T-cell (primary cell): ENCODE data around the gene TMEM218. TPM values are rescaled to one million over a fixed set of nuclear protein-coding genes. Genes with fewer than 3 reads are reported as not detected.

ENCODE experiments used
- ATAC-seq, 4 experiments: fragments of 200-7000 bp in 3 of 4; fragments of 150-1000 bp in 1 of 4; cut with Tn5 transposase; replicated peaks in 1 of 4; 1 replicate in 3 of 4; 2 replicates in 1 of 4; pipeline ENCODE4 v1.10.0; 2021; ENCODE audit warnings: moderate library complexity in 3 of 4, mild to moderate bottlenecking in 2 of 4, moderate number of reproducible peaks in 1 of 4
- CTCF ChIA-PET, 2 donors: fragments of 300-600 bp; sonication (Branson Sonifier 250); formaldehyde crosslinking; loops; one replicate each; lab custom pipeline; 2022; ENCODE audit warnings: antibody characterized with exemption in 2 of 2; lab: Charles Lee
- POLR2A ChIA-PET, 2 donors: fragments of 300-600 bp; sonication (Branson Sonifier 250); formaldehyde crosslinking; loops; one replicate each; lab custom pipeline; 2022; ENCODE audit warnings: antibody characterized with exemption in 2 of 2; lab: Charles Lee
- DNase-seq, 35 experiments: peaks; one replicate each; pipeline versions ENCODE4 v3.0.0 to v3.0.0-alpha.2; 2013 to 2023
- H3K27ac ChIP-seq: one replicate; pipeline ENCODE4 v1.5.1; 2013; ENCODE audit warnings: low read length
- H3K27me3 ChIP-seq, 2 experiments: replicated peaks in 1 of 2; 1 replicate in 1 of 2; 2 replicates in 1 of 2; pipeline versions ENCODE4 v1.6.1 to v1.7.0; 2013; ENCODE audit warnings: low read length in 1 of 2, mixed read lengths in 1 of 2; ENCODE audit not compliant: control insufficient read depth in 2 of 2, insufficient read depth in 2 of 2; ENCODE audit errors: extremely low read depth in 1 of 2
- H3K36me3 ChIP-seq, 2 donors: 1 replicate in 1 of 2; 2 replicates in 1 of 2; pipeline versions ENCODE4 v1.6.1 to v1.7.0; 2013; ENCODE audit warnings: low read length in 1 of 2; ENCODE audit not compliant: control insufficient read depth in 2 of 2, insufficient read depth in 1 of 2; ENCODE audit errors: extremely low read depth in 1 of 2
- H3K4me1 ChIP-seq, 2 experiments: 1 replicate in 1 of 2; 2 replicates in 1 of 2; pipeline versions ENCODE4 v1.6.1 to v1.7.0; 2013; ENCODE audit warnings: low read length in 2 of 2, mixed read lengths in 1 of 2; ENCODE audit not compliant: insufficient read depth in 2 of 2, control insufficient read depth in 1 of 2; ENCODE audit errors: extremely low read depth in 1 of 2
- H3K4me3 ChIP-seq, 2 donors: 1 replicate in 1 of 2; 2 replicates in 1 of 2; pipeline versions ENCODE4 v1.5.1 to v1.7.0; 2013; ENCODE audit warnings: mild to moderate bottlenecking in 2 of 2, low read length in 1 of 2, moderate library complexity in 1 of 2; ENCODE audit not compliant: control insufficient read depth in 1 of 2; ENCODE audit errors: extremely low read depth in 1 of 2
- H3K9me3 ChIP-seq: 2 replicates; pipeline ENCODE4 v1.7.0; 2013
- H3K27ac Mint-ChIP-seq, 2 donors: one replicate each; pipeline ENCODE4 v1.8.0; 2020 to 2021; ENCODE audit warnings: mild to moderate bottlenecking in 2 of 2, mixed read lengths in 2 of 2
- H3K27me3 Mint-ChIP-seq, 2 donors: one replicate each; pipeline ENCODE4 v1.8.0; 2021 to 2022; ENCODE audit warnings: mixed read lengths in 2 of 2
- H3K36me3 Mint-ChIP-seq: one replicate; pipeline ENCODE4 v1.8.0; 2021; ENCODE audit warnings: mixed read lengths
- H3K4me1 Mint-ChIP-seq, 3 donors: one replicate each; pipeline ENCODE4 v1.8.0; 2020 to 2022; ENCODE audit warnings: mixed read lengths in 3 of 3, mild to moderate bottlenecking in 1 of 3
- H3K4me3 Mint-ChIP-seq, 3 donors: one replicate each; pipeline ENCODE4 v1.8.0; 2020 to 2022; ENCODE audit warnings: mild to moderate bottlenecking in 3 of 3, mixed read lengths in 3 of 3, moderate library complexity in 3 of 3
- H3K9me3 Mint-ChIP-seq, 3 donors: one replicate each; pipeline ENCODE4 v1.8.0; 2020 to 2022; ENCODE audit warnings: mixed read lengths in 3 of 3
- WGBS: methylation state at CpG from one replicate; pipeline ENCODE4 v1.1.5; 2013; ENCODE audit warnings: missing lambda C conversion rate; ENCODE audit not compliant: insufficient coverage; 5-methylcytosine and 5-hydroxymethylcytosine counted together
- total RNA-seq, 35 experiments: library from RNA in 6 of 35; stranded (reverse) in 6 of 35; fragments of 120-200 nt in 1 of 35; gene quantifications; one replicate each; pipeline versions ENCODE4 v1.2.1 to v1.2.4 and lab custom pipeline; 2013 to 2026

Gene TMEM218
- total RNA-seq, 5 donors from 2014 or later (not counting 1 experiment from before 2014, with no cell fraction given) = 10.3 to 18.9 (median 14.8) TPM

GRCh38 chr11:125074511-125075241 lies 36.8 kb downstream of the TMEM218 start:
- no peaks in the 10 kb centered on the region for H3K36me3 ChIP-seq
- Mint-ChIP-seq H3K9me3 (no peaks in the 10 kb centered on the region), H3K4me1 (peaks cover 0 to 12% (median 5%) of the 10 kb centered on the region in 3 donors), H3K27me3 (peaks cover 18 to 34% of the 10 kb centered on the region in 2 donors), H3K36me3 (no peaks in the 10 kb centered on the region), H3K4me3 (no peak overlapping the region), H3K27ac (no peak overlapping the region)
- H3K9me3 ChIP-seq = no peaks in the 10 kb centered on the region
- ATAC-seq = no peak
- DNase-seq = no peak
- H3K4me1 ChIP-seq = peaks cover 0 to 6% of the 10 kb centered on the region in 2 experiments
- H3K27ac ChIP-seq = no peak overlapping the region
- ChIA-PET CTCF (no interaction called here), POLR2A (no interaction called here)
- H3K27me3 ChIP-seq = peaks cover 0 to 56% of the 10 kb centered on the region in 2 experiments
- H3K4me3 ChIP-seq = no peak overlapping the region
- whole genome bisulfite sequencing = 90% methylated on average over 11 of the region's 11 CpGs

- ChIA-PET POLR2A (no interaction called here), CTCF (no interaction called here)
- H3K27me3 ChIP-seq = peaks cover 0 to 59% of the 10 kb centered on the region in 2 experiments
- Mint-ChIP-seq H3K4me3 (no peak overlapping the region), H3K27ac (no peak overlapping the region), H3K36me3 (no peaks in the 10 kb centered on the region), H3K27me3 (peaks cover 26 to 42% of the 10 kb centered on the region in 2 donors), H3K4me1 (peaks cover 0 to 12% (median 5%) of the 10 kb centered on the region in 3 donors), H3K9me3 (no peaks in the 10 kb centered on the region)
- DNase-seq = no peak
- no peak overlapping the region for H3K27ac ChIP-seq
- H3K9me3 ChIP-seq = no peaks in the 10 kb centered on the region
- H3K4me1 ChIP-seq = peaks cover 0 to 6% of the 10 kb centered on the region in 2 experiments
- H3K36me3 ChIP-seq = no peaks in the 10 kb centered on the region
- WGBS = 78% methylated on average over 17 of the region's 19 CpGs
- no peak overlapping the region for H3K4me3 ChIP-seq
- ATAC-seq = no peak
Measured at GRCh38 chr11:125073616-125074483, 37.6 kb downstream of the TMEM218 start.

- Histone ChIP-seq H3K36me3 (no peaks in the 10 kb centered on the region), H3K9me3 (no peaks in the 10 kb centered on the region), H3K27me3 (peaks cover 0 to 59% of the 10 kb centered on the region in 2 experiments), H3K4me1 (peaks cover 0 to 6% of the 10 kb centered on the region in 2 experiments), H3K4me3 (no peak overlapping the region), H3K27ac (no peak overlapping the region)
- DNase-seq (no peak), ATAC-seq (no peak)
- Mint-ChIP-seq H3K4me3 (no peak overlapping the region), H3K27me3 (peaks cover 26 to 40% of the 10 kb centered on the region in 2 donors), H3K4me1 (peaks cover 0 to 12% (median 5%) of the 10 kb centered on the region in 3 donors), H3K9me3 (no peaks in the 10 kb centered on the region), H3K36me3 (no peaks in the 10 kb centered on the region), H3K27ac (no peak overlapping the region)
- POLR2A ChIA-PET = no interaction called here
- 73% methylated on average over 6 of the region's 12 CpGs for WGBS
- CTCF ChIA-PET = no interaction called here
Measured at GRCh38 chr11:125072961-125073590, 38.4 kb downstream of the TMEM218 start.

GRCh38 chr11:125072218-125072960 lies 39.0 kb downstream of the TMEM218 start:
- peaks cover 0 to 59% of the 10 kb centered on the region in 2 experiments for H3K27me3 ChIP-seq
- no peaks in the 10 kb centered on the region for H3K9me3 Mint-ChIP-seq
- WGBS = 80% methylated on average over 7 of the region's 12 CpGs
- H3K27me3 Mint-ChIP-seq = peaks cover 30 to 44% of the 10 kb centered on the region in 2 donors
- no peaks in the 10 kb centered on the region for H3K9me3 ChIP-seq
- POLR2A ChIA-PET = no interaction called here
- no peak overlapping the region for H3K27ac ChIP-seq
- CTCF ChIA-PET = no interaction called here
- no peaks in the 10 kb centered on the region for H3K36me3 Mint-ChIP-seq
- H3K27ac Mint-ChIP-seq = no peak overlapping the region
- DNase-seq (peak in 1 of 35 experiments; percentile 29), ATAC-seq (no peak)
- H3K4me3 ChIP-seq = no peak overlapping the region
- peaks cover 0 to 12% (median 5%) of the 10 kb centered on the region in 3 donors for H3K4me1 Mint-ChIP-seq
- no peaks in the 10 kb centered on the region for H3K36me3 ChIP-seq
- no peak overlapping the region for H3K4me3 Mint-ChIP-seq
- peaks cover 0 to 6% of the 10 kb centered on the region in 2 experiments for H3K4me1 ChIP-seq

- H3K27me3 Mint-ChIP-seq = peaks cover 30 to 42% of the 10 kb centered on the region in 2 donors
- H3K9me3 Mint-ChIP-seq = no peaks in the 10 kb centered on the region
- DNase-seq = no peak
- H3K4me3 Mint-ChIP-seq = no peak overlapping the region
- ChIA-PET CTCF (no interaction called here), POLR2A (no interaction called here)
- H3K27me3 ChIP-seq = peaks cover 0 to 61% of the 10 kb centered on the region in 2 experiments
- 82% methylated on average over 3 of the region's 6 CpGs for WGBS
- peaks cover 0 to 6% of the 10 kb centered on the region in 2 experiments for H3K4me1 ChIP-seq
- H3K36me3 Mint-ChIP-seq = no peaks in the 10 kb centered on the region
- H3K27ac ChIP-seq = no peak overlapping the region
- H3K9me3 ChIP-seq = no peaks in the 10 kb centered on the region
- no peak overlapping the region for H3K27ac Mint-ChIP-seq
- peaks cover 0 to 12% (median 5%) of the 10 kb centered on the region in 3 donors for H3K4me1 Mint-ChIP-seq
- no peak for ATAC-seq
- H3K36me3 ChIP-seq = no peaks in the 10 kb centered on the region
- H3K4me3 ChIP-seq = no peak overlapping the region
Measured at GRCh38 chr11:125071846-125072217, 39.6 kb downstream of the TMEM218 start.
